Keratinocyte (primary cell): ENCODE measurements around the gene TECTB. TPM values are rescaled to one million over a fixed set of nuclear protein-coding genes. Genes with fewer than 3 reads are reported as not detected.

Source experiments
- DNase-seq: peaks from one replicate; pipeline ENCODE4 v3.0.0-alpha.2; 2011; ENCODE audit warnings: low read depth, missing footprints, low spot score
- FAIRE-seq: peaks from 2 replicates; lab custom pipeline; 2011; peaks lifted over from hg19 to GRCh38; lab: Jason Lieb, UNC
- H2AFZ ChIP-seq: 2 replicates; pipeline ENCODE4 v1.6.0; 2012; ENCODE audit warnings: low read length, control low read depth, inconsistent platforms; ENCODE audit not compliant: control insufficient read depth
- H3K27ac ChIP-seq: 2 replicates; pipeline ENCODE4 v1.5.1; 2011; ENCODE audit warnings: low read length; ENCODE audit not compliant: control insufficient read depth, insufficient read depth
- H3K27me3 ChIP-seq: 3 replicates; pipeline ENCODE4 v1.6.0; 2011; ENCODE audit warnings: low read length; ENCODE audit not compliant: control insufficient read depth, insufficient read depth; ENCODE audit errors: extremely low read depth
- H3K36me3 ChIP-seq, 2 experiments: 2 replicates in 1 of 2; 3 replicates in 1 of 2; pipeline ENCODE4 v1.5.1; 2011; ENCODE audit warnings: low read length in 2 of 2, mild to moderate bottlenecking in 1 of 2; ENCODE audit not compliant: control insufficient read depth in 2 of 2, insufficient read depth in 2 of 2; ENCODE audit errors: extremely low read depth in 1 of 2
- H3K4me1 ChIP-seq: 3 replicates; pipeline ENCODE4 v1.5.1; 2011; ENCODE audit warnings: low read length; ENCODE audit not compliant: control insufficient read depth, insufficient read depth; ENCODE audit errors: extremely low read depth
- H3K4me2 ChIP-seq: 3 replicates; pipeline ENCODE4 v1.6.0; 2011; ENCODE audit warnings: low read depth, low read length; ENCODE audit not compliant: control insufficient read depth, insufficient read depth; ENCODE audit errors: extremely low read depth
- H3K4me3 ChIP-seq, 3 experiments: fragments of 200-600 bp in 1 of 3; sonication (generic) in 1 of 3; 2 replicates in 2 of 3; 3 replicates in 1 of 3; pipeline ENCODE4 v1.5.1; 2011 to 2016; ENCODE audit warnings: low read length in 3 of 3, mild to moderate bottlenecking in 3 of 3, control low read depth in 2 of 3, inconsistent platforms in 1 of 3, low read depth in 1 of 3, mixed read lengths in 1 of 3, mixed run types in 1 of 3, moderate library complexity in 1 of 3; ENCODE audit not compliant: control insufficient read depth in 2 of 3, insufficient read depth in 2 of 3; ENCODE audit errors: extremely low read depth in 1 of 3
- H3K79me2 ChIP-seq: 2 replicates; pipeline ENCODE4 v1.6.0; 2012; ENCODE audit warnings: low read length; ENCODE audit not compliant: control insufficient read depth, insufficient read depth
- H3K9ac ChIP-seq: 3 replicates; pipeline ENCODE4 v1.6.0; 2011; ENCODE audit warnings: low read length; ENCODE audit not compliant: control insufficient read depth, insufficient read depth; ENCODE audit errors: extremely low read depth
- H3K9me1 ChIP-seq: 3 replicates; pipeline ENCODE4 v1.6.0; 2011; ENCODE audit warnings: low read length; ENCODE audit not compliant: control insufficient read depth, insufficient read depth; ENCODE audit errors: extremely low read depth
- H3K9me3 ChIP-seq: 2 replicates; pipeline ENCODE4 v1.5.1; 2012; ENCODE audit warnings: low read depth, low read length; ENCODE audit not compliant: control insufficient read depth
- H4K20me1 ChIP-seq: 3 replicates; pipeline ENCODE4 v1.6.0; 2011; ENCODE audit warnings: low read length; ENCODE audit not compliant: control insufficient read depth, insufficient read depth; ENCODE audit errors: extremely low read depth
- CTCF ChIP-seq, 3 experiments: IDR thresholded peaks in 1 of 3; conservative IDR thresholded peaks in 1 of 3; optimal IDR thresholded peaks in 1 of 3; 2 replicates in 2 of 3; 3 replicates in 1 of 3; pipeline versions ENCODE3 to v1.5.1; 2011; ENCODE audit warnings: low read length in 3 of 3, mild to moderate bottlenecking in 3 of 3, moderate library complexity in 2 of 3, control low read depth in 1 of 3, inconsistent platforms in 1 of 3; ENCODE audit not compliant: insufficient read depth in 2 of 3; ENCODE audit errors: extremely low read depth in 1 of 3
- EZH2 ChIP-seq: IDR thresholded peaks from one replicate; pipeline ENCODE4 v1.6.1; 2012; ENCODE audit warnings: inconsistent platforms, mild to moderate bottlenecking, low read length, moderate library complexity
- dilution Hi-C: fragments of 300-500 bp; cut with MboI; formaldehyde crosslinking; loops from one replicate; pipeline ENCODE4 v1.7.0; 2020; ENCODE audit warnings: low sequenced_read_pairs; ENCODE audit not compliant: extremely low pct_ligation_motif_present
- polyA plus RNA-seq, 5 experiments: library from polyadenylated mRNA; depleted of rRNA in 3 of 5; stranded (reverse) in 3 of 5; stranded (forward) in 1 of 5; unstranded in 1 of 5; fragments of >200 nt; gene quantifications; 1 replicate in 1 of 5; 2 replicates in 3 of 5; 3 replicates in 1 of 5; pipeline versions ENCODE4 v1.2.1 to v1.2.3, GENCODE V29; 2011 to 2012; ENCODE audit warnings: missing spikeins in 2 of 5, low read depth in 1 of 5, low replicate concordance in 1 of 5

Gene TECTB
- polyA plus RNA-seq, 1 donor (not counting 4 experiments of a cell fraction or from before 2014, with no cell fraction given), result not detected

- DNase-seq (no peak), FAIRE-seq (no peak)
- H3K9ac ChIP-seq, result no peak overlapping the region
- no peaks in the 10 kb centered on the region for H3K27me3 ChIP-seq
- TF ChIP-seq CTCF (optimal IDR thresholded peaks at IDR 0.05 in 1 of 3, IDR thresholded peaks at IDR 0.05 in 1 of 3, conservative IDR thresholded peaks at IDR 0.05 in 1 of 3; ENCODE audit: extremely low read depth in 1 of 3, insufficient read depth in 2 of 3, low read length in 3 of 3) (no peak), EZH2 (no peak)
- H3K9me3 ChIP-seq, result no peaks in the 10 kb centered on the region
- dilution Hi-C loops, result no loop called here
- H3K4me1 ChIP-seq, result no peaks in the 10 kb centered on the region
- H3K4me2 ChIP-seq, result no peak overlapping the region
- H3K27ac ChIP-seq, result no peak overlapping the region
- no peaks in the 10 kb centered on the region for H3K36me3 ChIP-seq
- H2AFZ ChIP-seq, result no peak overlapping the region
- no peak overlapping the region for H3K4me3 ChIP-seq
- no peaks in the 10 kb centered on the region for H3K9me1 ChIP-seq
- no peaks in the 10 kb centered on the region for H3K79me2 ChIP-seq
- H4K20me1 ChIP-seq, result no peaks in the 10 kb centered on the region
Measured at GRCh38 chr10:112295853-112296830, 12.9 kb downstream of the TECTB start.

- no peak overlapping the region for H3K4me2 ChIP-seq
Measured at GRCh38 chr10:112296908-112297331, 13.7 kb downstream of the TECTB start.

More at GRCh38 chr10:112296908-112297331, 13.7 kb downstream of the TECTB start:
- TF ChIP-seq CTCF (optimal IDR thresholded peaks at IDR 0.05 in 1 of 3, IDR thresholded peaks at IDR 0.05 in 1 of 3, conservative IDR thresholded peaks at IDR 0.05 in 1 of 3; ENCODE audit: extremely low read depth in 1 of 3, insufficient read depth in 2 of 3, low read length in 3 of 3) (no peak), EZH2 (no peak)
- Histone ChIP-seq H3K27ac (no peak overlapping the region), H4K20me1 (no peaks in the 10 kb centered on the region), H3K79me2 (no peaks in the 10 kb centered on the region), H3K9me3 (no peaks in the 10 kb centered on the region), H2AFZ (no peak overlapping the region), H3K27me3 (no peaks in the 10 kb centered on the region), H3K9me1 (no peaks in the 10 kb centered on the region), H3K9ac (no peak overlapping the region), H3K36me3 (no peaks in the 10 kb centered on the region), H3K4me3 (no peak overlapping the region), H3K4me1 (no peaks in the 10 kb centered on the region)
- dilution Hi-C loops, result no loop called here
- FAIRE-seq (no peak), DNase-seq (no peak)
